ENCODE results near the gene PODXL2.

Gene PODXL2

DNA sequence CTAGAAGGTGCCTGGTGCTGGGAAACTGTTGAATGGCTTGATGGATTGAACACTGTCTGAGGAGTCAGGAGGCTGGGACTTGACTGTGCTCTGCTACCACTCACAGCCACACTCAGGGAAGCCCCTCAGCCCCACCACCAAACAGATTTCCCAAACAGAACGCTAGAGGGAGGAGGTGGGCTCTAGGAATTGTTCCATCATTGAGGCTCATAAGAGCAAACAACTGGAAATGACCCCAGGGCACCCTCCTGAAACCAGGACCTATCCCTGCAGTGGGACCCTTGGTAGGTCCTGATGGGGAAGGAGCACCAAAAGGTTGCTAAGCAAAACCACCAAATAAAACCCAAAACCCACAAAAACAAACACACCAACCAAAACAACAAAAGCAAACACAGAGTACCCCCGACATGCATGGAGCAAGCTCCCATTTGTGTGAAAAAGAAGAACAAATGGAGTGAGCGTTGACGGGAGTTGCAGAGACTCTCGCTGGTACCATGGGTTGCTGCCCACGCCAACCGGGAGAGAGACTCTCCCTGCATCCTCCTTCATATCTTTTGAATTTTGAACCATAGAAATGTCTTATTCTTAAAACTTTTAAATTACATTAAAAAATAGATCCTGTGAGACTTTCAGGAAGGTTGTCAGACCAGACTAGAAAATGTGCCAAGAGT, 89.4 kb downstream of the PODXL2 start:
- no peak for DNase-seq
- H3K4me1 Mint-ChIP-seq, result no peaks in the 10 kb centered on the region
- H3K4me3 Mint-ChIP-seq, result no peak overlapping the region
- no peaks in the 10 kb centered on the region for H3K27me3 Mint-ChIP-seq
- no peak overlapping the region for H3K27ac Mint-ChIP-seq
- H3K36me3 Mint-ChIP-seq, result peaks cover 16 to 17% of the 10 kb centered on the region in 2 donors
- no peaks in the 10 kb centered on the region for H3K9me3 Mint-ChIP-seq
- ATAC-seq (replicated peaks), result no peak

DNA sequence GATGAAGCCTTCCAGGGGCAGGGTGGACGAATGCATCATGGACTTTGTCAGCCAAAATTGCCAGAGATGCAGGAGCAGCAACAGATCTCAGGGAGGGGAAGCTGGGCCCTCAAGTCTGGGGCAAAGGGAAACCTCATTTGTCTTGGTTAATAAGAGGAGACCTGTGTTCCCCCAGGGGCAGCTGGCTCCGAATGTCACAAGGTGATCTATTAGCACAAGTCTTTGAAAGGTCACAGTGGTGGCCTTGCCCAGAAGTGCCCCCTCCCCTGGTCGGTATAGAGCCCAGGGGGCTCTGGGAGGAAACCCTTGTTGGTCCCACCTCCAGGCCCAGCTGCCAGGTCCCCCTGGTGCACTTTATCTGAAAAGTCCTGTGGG, 89.9 kb downstream of the PODXL2 start:
- Mint-ChIP-seq H3K9me3 (no peaks in the 10 kb centered on the region), H3K36me3 (peaks cover 16 to 18% of the 10 kb centered on the region in 2 donors), H3K27ac (no peak overlapping the region), H3K4me3 (no peak overlapping the region), H3K4me1 (no peaks in the 10 kb centered on the region), H3K27me3 (no peaks in the 10 kb centered on the region)
- ATAC-seq (replicated peaks) (no peak), DNase-seq (no peak)

DNA sequence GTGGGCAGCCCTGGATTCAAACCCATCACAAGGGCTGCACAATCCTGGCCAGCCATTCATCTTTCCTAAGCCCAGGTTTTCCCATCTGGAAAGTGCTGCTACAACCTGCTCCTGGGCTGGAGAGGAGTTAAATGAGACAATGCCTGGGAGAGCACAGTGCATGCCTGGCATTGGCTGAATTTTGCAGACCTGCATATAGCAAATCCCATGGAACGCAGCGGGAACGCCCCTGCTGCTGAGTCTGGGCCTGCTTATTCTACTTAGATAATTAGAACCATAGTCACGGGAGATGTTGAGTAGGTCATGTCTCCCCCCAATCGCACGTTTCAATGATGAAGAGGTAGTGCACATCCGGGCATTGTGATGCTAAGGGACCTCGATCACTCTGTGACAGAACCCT, 90.4 kb downstream of the PODXL2 start:
- no peak for ATAC-seq (replicated peaks)
- no peak overlapping the region for H3K4me3 Mint-ChIP-seq
- DNase-seq, result no peak
- H3K27me3 Mint-ChIP-seq, result no peaks in the 10 kb centered on the region
- H3K27ac Mint-ChIP-seq, result no peak overlapping the region
- H3K36me3 Mint-ChIP-seq, result peaks cover 18 to 20% of the 10 kb centered on the region in 2 donors
- peaks cover 0 to 2% of the 10 kb centered on the region in 2 donors for H3K9me3 Mint-ChIP-seq
- H3K4me1 Mint-ChIP-seq, result no peaks in the 10 kb centered on the region

DNA sequence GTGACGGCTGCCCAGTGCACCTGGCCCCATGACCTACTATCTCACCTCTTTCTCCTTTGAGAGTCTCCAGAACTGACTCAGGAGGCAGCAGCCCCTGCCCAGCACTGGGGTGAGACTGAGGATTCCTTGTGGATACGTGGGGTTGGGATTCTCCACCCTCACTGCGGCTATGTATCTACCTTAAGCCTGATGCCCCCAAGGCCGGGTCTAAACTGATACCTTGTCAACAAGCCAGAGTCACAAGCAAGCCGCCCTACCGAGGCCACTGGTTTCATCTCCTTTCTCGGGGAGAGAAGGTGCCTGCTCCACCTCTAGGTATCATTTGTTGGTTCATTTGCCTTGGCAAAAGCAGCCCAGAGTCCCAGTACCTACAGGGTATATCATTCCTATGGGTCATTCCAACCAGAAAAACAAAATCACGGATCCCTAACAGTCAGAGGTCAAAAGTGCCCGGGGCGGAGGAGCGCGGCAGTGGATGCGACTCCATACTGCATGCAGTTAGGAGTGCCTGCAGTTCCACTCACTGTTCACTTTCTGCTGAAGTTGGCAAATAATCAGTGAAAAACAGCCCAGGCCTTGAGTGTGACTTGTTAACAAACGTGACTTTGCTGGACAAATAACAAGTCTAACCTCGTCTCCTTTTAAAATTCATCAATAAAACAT, 91.3 kb downstream of the PODXL2 start:
- H3K27me3 Mint-ChIP-seq, result peaks cover 5 to 6% of the 10 kb centered on the region in 2 donors
- peaks cover 0 to 2% of the 10 kb centered on the region in 2 donors for H3K9me3 Mint-ChIP-seq
- no peak overlapping the region for H3K4me3 Mint-ChIP-seq
- no peak overlapping the region for H3K27ac Mint-ChIP-seq
- H3K4me1 Mint-ChIP-seq, result no peaks in the 10 kb centered on the region
- DNase-seq (no peak), ATAC-seq (replicated peaks) (no peak)
- H3K36me3 Mint-ChIP-seq, result peaks cover 19 to 22% of the 10 kb centered on the region in 2 donors

DNA sequence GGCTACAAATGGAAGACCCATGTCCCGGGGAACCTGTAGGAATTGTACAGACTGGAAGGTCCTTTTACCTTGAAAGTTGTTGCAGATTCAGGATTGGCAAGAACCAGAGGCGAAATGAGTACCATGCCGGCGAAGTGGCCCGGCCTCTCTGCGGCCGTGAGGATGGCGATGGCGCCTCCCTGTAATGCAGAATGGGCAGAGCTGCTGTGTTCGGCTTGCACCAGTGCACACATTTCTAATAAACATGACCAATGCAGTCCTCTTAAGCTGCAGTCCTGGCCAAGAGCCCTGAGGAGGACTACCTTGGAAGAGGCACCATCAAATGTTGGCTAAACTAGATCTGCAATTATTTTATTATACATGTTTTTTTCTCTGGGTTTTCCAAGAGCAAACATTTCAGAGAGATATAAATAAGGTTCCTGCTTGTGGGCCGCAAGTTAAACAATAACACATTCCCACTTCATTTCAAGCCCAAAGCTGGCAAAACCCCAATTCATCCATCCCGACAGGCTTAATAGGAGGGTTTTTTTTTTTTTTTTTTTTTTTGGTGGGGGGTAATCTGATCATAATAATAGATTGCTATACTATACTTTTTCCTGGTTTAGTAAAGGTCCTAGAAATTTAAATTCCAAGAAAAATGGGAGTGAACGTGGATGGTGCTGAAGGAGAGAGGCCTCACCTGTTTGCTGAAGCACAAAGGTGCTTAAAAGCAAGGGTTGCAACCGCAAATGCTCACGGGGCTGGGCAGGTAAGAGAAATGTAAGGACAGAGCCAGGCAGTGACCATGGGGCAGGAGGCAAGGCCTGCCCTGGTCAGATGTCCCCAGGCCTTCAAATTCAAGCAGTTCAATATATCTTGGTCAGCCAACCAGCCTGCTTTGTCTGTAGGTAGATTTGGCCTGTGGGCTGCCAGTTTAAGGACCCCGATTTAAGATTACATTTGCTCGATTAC, 92.3 kb downstream of the PODXL2 start:
- no peak for DNase-seq
- H3K4me1 Mint-ChIP-seq, result peaks cover 3 to 5% of the 10 kb centered on the region in 2 donors

DNA sequence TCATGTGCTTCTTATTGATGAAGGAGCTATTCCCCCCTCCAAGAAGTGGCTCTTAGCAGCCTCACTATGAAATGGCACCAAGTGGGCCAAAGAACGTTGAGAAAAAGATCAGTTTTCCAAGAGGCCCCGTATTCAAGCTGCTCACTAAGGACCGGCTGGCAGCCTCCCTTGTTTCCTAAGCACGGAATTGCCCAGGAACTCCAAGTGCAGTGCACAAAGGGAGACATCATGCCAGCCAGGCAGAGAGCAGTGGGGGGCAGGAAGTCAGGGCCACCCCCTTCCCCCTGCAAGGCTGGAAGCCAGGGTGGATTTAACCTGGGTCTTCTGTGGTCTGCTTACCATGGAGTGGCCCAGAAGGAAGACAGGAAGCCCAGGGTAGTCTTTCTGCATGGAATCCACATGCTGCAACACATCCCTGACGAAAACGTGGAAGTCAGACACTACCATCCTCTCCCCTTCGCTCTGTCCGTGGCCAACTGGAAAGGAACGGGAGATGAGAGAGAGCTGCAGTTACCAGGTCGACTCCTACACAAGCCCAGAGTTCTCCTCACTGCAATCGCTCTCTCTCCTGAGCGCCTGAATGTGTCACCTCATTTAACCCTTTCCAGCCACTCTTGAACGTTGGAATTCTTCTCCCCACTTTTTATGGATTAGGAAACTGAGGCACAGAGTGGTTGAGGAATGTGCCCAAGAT, 93.3 kb downstream of the PODXL2 start:
- ATAC-seq (replicated peaks) (no peak), DNase-seq (no peak)
- H3K4me3 Mint-ChIP-seq, result no peak overlapping the region
- peaks cover 5 to 8% of the 10 kb centered on the region in 2 donors for H3K27me3 Mint-ChIP-seq
- H3K4me1 Mint-ChIP-seq, result peaks cover 3 to 5% of the 10 kb centered on the region in 2 donors
- peak overlapping the region; percentile 56 for H3K27ac Mint-ChIP-seq
- H3K36me3 Mint-ChIP-seq, result peaks cover 20 to 26% of the 10 kb centered on the region in 2 donors
- H3K9me3 Mint-ChIP-seq, result peaks cover 0 to 2% of the 10 kb centered on the region in 2 donors

More for the DNA sequence above, 92.3 kb downstream of the PODXL2 start:
- peaks cover 0 to 2% of the 10 kb centered on the region in 2 donors for H3K9me3 Mint-ChIP-seq
- no peak for ATAC-seq (replicated peaks)
- H3K27ac Mint-ChIP-seq, result no peak overlapping the region
- peaks cover 17 to 24% of the 10 kb centered on the region in 2 donors for H3K36me3 Mint-ChIP-seq
- H3K4me3 Mint-ChIP-seq, result no peak overlapping the region
- peaks cover 5 to 8% of the 10 kb centered on the region in 2 donors for H3K27me3 Mint-ChIP-seq
